Liver (tissue), 9 donors: ENCODE results near the gene PSAT1. TPM values are rescaled to one million over a fixed set of nuclear protein-coding genes. Genes with fewer than 3 reads are reported as not detected.
A peak's percentile ranks its signal among the peaks of the same experiment; 100 is the strongest.

Experiments used
- DNase-seq: peaks from one replicate; pipeline ENCODE4 v3.0.0-alpha.2; 2017; ENCODE audit warnings: low spot score
- H3K27ac ChIP-seq, 2 donors: one replicate each; pipeline ENCODE4 v1.7.0; 2013; ENCODE audit warnings: inconsistent platforms in 2 of 2, low read length in 2 of 2, control low read depth in 1 of 2, low read depth in 1 of 2, mild to moderate bottlenecking in 1 of 2
- H3K27me3 ChIP-seq, 4 donors: one replicate each; pipeline versions ENCODE4 v1.6.1 to v1.7.0; 2013; ENCODE audit warnings: low read length in 3 of 4, inconsistent platforms in 1 of 4, mild to moderate bottlenecking in 1 of 4, moderate library complexity in 1 of 4; ENCODE audit not compliant: control insufficient read depth in 4 of 4, insufficient read depth in 4 of 4
- H3K36me3 ChIP-seq, 4 donors: one replicate each; pipeline versions ENCODE4 v1.6.1 to v1.7.0; 2013; ENCODE audit warnings: low read length in 3 of 4, mild to moderate bottlenecking in 3 of 4, low read depth in 1 of 4, moderate library complexity in 1 of 4; ENCODE audit not compliant: control insufficient read depth in 4 of 4, insufficient read depth in 3 of 4
- H3K4me1 ChIP-seq, 4 donors: one replicate each; pipeline versions ENCODE4 v1.6.1 to v1.7.0; 2013; ENCODE audit warnings: low read length in 3 of 4, mild to moderate bottlenecking in 3 of 4, moderate library complexity in 1 of 4; ENCODE audit not compliant: control insufficient read depth in 4 of 4, insufficient read depth in 4 of 4
- H3K4me3 ChIP-seq, 3 donors: one replicate each; pipeline versions ENCODE4 v1.6.1 to v1.7.0; 2013; ENCODE audit warnings: low read length in 3 of 3, control low read depth in 1 of 3, low read depth in 1 of 3, mild to moderate bottlenecking in 1 of 3
- H3K9ac ChIP-seq, 2 donors: one replicate each; pipeline ENCODE4 v1.7.0; 2013; ENCODE audit warnings: low read length in 2 of 2, mild to moderate bottlenecking in 2 of 2, moderate library complexity in 2 of 2, control low read depth in 1 of 2, low read depth in 1 of 2
- H3K9me3 ChIP-seq, 4 donors: one replicate each; pipeline versions ENCODE4 v1.6.1 to v1.7.0; 2013; ENCODE audit warnings: low read length in 3 of 4; ENCODE audit not compliant: control insufficient read depth in 4 of 4
- EGR1 ChIP-seq, 2 donors: IDR thresholded peaks; 2 replicates each; pipeline ENCODE4 v1.6.1; 2016 to 2018; ENCODE audit warnings: antibody characterized with exemption in 2 of 2, low read depth in 2 of 2
- FOXA1 ChIP-seq: IDR thresholded peaks from 2 replicates; pipeline ENCODE4 v1.6.1; 2016; ENCODE audit warnings: antibody characterized with exemption
- GABPA ChIP-seq, 2 donors: IDR thresholded peaks in 1 of 2; conservative IDR thresholded peaks in 1 of 2; 2 replicates each; pipeline ENCODE4 v1.6.1; 2016; ENCODE audit warnings: antibody characterized with exemption in 2 of 2, mild to moderate bottlenecking in 1 of 2, moderate library complexity in 1 of 2
- HNF4A ChIP-seq, 2 donors: conservative IDR thresholded peaks; 2 replicates each; pipeline ENCODE4 v1.6.1; 2016; ENCODE audit warnings: antibody characterized with exemption in 2 of 2, mild to moderate bottlenecking in 2 of 2
- HNF4G ChIP-seq: IDR thresholded peaks from 2 replicates; pipeline ENCODE4 v1.6.1; 2016; ENCODE audit warnings: antibody characterized with exemption
- JUND ChIP-seq, 2 donors: IDR thresholded peaks; 2 replicates each; pipeline ENCODE4 v1.6.1; 2016; ENCODE audit warnings: antibody characterized with exemption in 2 of 2
- NR2F2 ChIP-seq: IDR thresholded peaks from 2 replicates; pipeline ENCODE4 v1.6.1; 2016; ENCODE audit warnings: antibody characterized with exemption
- RXRA ChIP-seq, 2 donors: IDR thresholded peaks; 2 replicates each; pipeline ENCODE4 v1.6.1; 2017 to 2018; ENCODE audit warnings: antibody characterized with exemption in 2 of 2, mild to moderate bottlenecking in 1 of 2
- SP1 ChIP-seq: IDR thresholded peaks from 2 replicates; pipeline ENCODE4 v1.6.1; 2018; ENCODE audit warnings: antibody characterized with exemption, mild to moderate bottlenecking
- TAF1 ChIP-seq: conservative IDR thresholded peaks from 2 replicates; pipeline ENCODE4 v1.6.1; 2016; ENCODE audit warnings: antibody characterized with exemption, mild to moderate bottlenecking
- YY1 ChIP-seq: IDR thresholded peaks from 2 replicates; pipeline ENCODE4 v1.6.1; 2016; ENCODE audit warnings: antibody characterized with exemption, mild to moderate bottlenecking
- WGBS: extraction: QIAGEN DNeasy Blood & Tissue Kit; methylation state at CpG from one replicate; pipeline ENCODE4 v1.1.7; 2013; 5-methylcytosine and 5-hydroxymethylcytosine counted together
- polyA plus RNA-seq, 2 donors: library from polyadenylated mRNA; stranded (reverse) in 1 of 2; unstranded in 1 of 2; fragments of 200-250 nt in 1 of 2; fragments of >200 nt in 1 of 2; fragmentation: Nextera tagmentation in 1 of 2; extraction: Ambion mirVana in 1 of 2; gene quantifications; one replicate each; pipeline versions ENCODE4 v1.2.1 to v1.2.3, GENCODE V29; 2013 to 2015
- total RNA-seq, 2 donors: library from RNA; depleted of rRNA; stranded (reverse); fragments of >200 nt; gene quantifications; one replicate each; pipeline ENCODE4 v1.2.3, GENCODE V29; 2014
- TF ChIP-seq, protein P1 (sequence below): IDR thresholded peaks from 2 replicates; pipeline ENCODE4 v1.6.1; 2016; ENCODE audit warnings: antibody characterized with exemption, mild to moderate bottlenecking
- TF ChIP-seq, protein P2 (sequence below): IDR thresholded peaks from 2 replicates; pipeline ENCODE4 v1.6.1; 2016; ENCODE audit warnings: antibody characterized with exemption
- TF ChIP-seq, protein P3 (sequence below): IDR thresholded peaks from 2 replicates; pipeline ENCODE4 v1.6.1; 2016; ENCODE audit warnings: antibody characterized with exemption
- TF ChIP-seq, protein P4 (sequence below): IDR thresholded peaks from 2 replicates; pipeline ENCODE4 v1.6.1; 2016; ENCODE audit warnings: antibody characterized with exemption
- TF ChIP-seq, protein P5 (sequence below): fragments of 150-350 bp; IDR thresholded peaks from 2 replicates; pipeline ENCODE4 v1.5.1; 2017; ENCODE audit warnings: improper control_type of control experiment, low read depth, low read length; ENCODE audit not compliant: missing input control
- donor health status: healthy.
- donor health status: healthy.
- donor health status: healthy.
- donor health status: healthy.
- donor health status: healthy.

The PSAT1 gene
- total RNA-seq, result 10 to 100 TPM; 28.0 to 57.1 TPM
- polyA plus RNA-seq, result 100 to 1,000 TPM in 1 of 2 donors, 10 to 100 TPM in 1; 76.5 to 156 TPM

DNA sequence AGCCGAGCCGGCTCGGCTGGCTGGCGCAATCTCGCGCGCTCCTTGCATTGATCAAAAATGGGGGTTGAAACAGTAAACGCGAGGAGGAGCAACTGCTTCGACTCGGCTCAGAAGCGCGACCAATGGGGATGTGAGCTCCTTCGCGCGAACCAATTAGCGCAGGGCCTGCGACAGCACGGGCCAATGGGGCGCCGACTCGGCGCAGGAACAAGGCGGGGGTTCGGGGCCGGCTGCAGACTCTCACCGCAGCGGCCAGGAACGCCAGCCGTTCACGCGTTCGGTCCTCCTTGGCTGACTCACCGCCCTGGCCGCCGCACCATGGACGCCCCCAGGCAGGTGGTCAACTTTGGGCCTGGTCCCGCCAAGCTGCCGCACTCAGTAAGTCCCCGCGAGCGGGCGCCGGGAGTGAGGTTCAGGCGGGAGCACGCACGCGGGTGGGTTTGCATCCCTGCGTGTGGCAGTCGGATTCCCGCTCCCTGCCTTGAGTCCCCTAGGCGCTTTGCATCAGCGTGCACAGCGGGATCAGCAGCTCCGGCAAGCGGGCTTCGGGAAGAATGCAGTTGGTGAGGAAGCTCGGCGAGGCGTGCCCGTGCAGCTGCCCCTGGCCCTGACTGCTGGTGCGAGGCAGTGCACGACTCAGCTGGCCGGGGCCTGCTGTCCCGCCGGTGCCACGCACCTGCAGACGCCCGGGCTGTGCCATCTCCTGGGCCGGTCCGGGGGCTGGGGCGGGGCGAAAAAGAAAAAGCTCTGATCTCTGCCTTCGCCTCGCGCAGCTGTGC lies at the start of gene PSAT1:
TSS of gene PSAT1 (plus strand) at position 233 of the 779 bp plus-strand sequence. CDS start at position 319, 86 bp downstream.
- H3K4me3 ChIP-seq, result peak within 1 kb of the TSS; percentile 70 to 83 (median 80)
- H3K27ac ChIP-seq, result peak within 1 kb of the TSS; percentile 69 to 79
- H3K9me3 ChIP-seq, result no peaks in the 10 kb centered on the region
- TF ChIP-seq, protein P1, sequence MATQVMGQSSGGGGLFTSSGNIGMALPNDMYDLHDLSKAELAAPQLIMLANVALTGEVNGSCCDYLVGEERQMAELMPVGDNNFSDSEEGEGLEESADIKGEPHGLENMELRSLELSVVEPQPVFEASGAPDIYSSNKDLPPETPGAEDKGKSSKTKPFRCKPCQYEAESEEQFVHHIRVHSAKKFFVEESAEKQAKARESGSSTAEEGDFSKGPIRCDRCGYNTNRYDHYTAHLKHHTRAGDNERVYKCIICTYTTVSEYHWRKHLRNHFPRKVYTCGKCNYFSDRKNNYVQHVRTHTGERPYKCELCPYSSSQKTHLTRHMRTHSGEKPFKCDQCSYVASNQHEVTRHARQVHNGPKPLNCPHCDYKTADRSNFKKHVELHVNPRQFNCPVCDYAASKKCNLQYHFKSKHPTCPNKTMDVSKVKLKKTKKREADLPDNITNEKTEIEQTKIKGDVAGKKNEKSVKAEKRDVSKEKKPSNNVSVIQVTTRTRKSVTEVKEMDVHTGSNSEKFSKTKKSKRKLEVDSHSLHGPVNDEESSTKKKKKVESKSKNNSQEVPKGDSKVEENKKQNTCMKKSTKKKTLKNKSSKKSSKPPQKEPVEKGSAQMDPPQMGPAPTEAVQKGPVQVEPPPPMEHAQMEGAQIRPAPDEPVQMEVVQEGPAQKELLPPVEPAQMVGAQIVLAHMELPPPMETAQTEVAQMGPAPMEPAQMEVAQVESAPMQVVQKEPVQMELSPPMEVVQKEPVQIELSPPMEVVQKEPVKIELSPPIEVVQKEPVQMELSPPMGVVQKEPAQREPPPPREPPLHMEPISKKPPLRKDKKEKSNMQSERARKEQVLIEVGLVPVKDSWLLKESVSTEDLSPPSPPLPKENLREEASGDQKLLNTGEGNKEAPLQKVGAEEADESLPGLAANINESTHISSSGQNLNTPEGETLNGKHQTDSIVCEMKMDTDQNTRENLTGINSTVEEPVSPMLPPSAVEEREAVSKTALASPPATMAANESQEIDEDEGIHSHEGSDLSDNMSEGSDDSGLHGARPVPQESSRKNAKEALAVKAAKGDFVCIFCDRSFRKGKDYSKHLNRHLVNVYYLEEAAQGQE, result peak; percentile 48
- TF ChIP-seq JUND (IDR thresholded peaks at IDR 0.05) (no peak), NR2F2 (no peak), YY1 (peak; percentile 93), EGR1 (IDR thresholded peaks at IDR 0.05; ENCODE audit: low read depth in 2 of 2) (no peak), RXRA (IDR thresholded peaks at IDR 0.05) (peak in 1 of 2 donors; percentile 19), HNF4A (conservative IDR thresholded peaks at IDR 0.05) (peak in 1 of 2 donors; percentile 44), HNF4G (no peak), TAF1 (peak; percentile 25), FOXA1 (no peak), SP1 (peak; percentile 92), GABPA (IDR thresholded peaks at IDR 0.05 in 1 of 2, conservative IDR thresholded peaks at IDR 0.05 in 1 of 2) (no peak)
- TF ChIP-seq, protein P2, sequence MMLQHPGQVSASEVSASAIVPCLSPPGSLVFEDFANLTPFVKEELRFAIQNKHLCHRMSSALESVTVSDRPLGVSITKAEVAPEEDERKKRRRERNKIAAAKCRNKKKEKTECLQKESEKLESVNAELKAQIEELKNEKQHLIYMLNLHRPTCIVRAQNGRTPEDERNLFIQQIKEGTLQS, result peak; percentile 10
- TF ChIP-seq, protein P3, sequence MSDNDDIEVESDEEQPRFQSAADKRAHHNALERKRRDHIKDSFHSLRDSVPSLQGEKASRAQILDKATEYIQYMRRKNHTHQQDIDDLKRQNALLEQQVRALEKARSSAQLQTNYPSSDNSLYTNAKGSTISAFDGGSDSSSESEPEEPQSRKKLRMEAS, result no peak
- TF ChIP-seq, protein P4, sequence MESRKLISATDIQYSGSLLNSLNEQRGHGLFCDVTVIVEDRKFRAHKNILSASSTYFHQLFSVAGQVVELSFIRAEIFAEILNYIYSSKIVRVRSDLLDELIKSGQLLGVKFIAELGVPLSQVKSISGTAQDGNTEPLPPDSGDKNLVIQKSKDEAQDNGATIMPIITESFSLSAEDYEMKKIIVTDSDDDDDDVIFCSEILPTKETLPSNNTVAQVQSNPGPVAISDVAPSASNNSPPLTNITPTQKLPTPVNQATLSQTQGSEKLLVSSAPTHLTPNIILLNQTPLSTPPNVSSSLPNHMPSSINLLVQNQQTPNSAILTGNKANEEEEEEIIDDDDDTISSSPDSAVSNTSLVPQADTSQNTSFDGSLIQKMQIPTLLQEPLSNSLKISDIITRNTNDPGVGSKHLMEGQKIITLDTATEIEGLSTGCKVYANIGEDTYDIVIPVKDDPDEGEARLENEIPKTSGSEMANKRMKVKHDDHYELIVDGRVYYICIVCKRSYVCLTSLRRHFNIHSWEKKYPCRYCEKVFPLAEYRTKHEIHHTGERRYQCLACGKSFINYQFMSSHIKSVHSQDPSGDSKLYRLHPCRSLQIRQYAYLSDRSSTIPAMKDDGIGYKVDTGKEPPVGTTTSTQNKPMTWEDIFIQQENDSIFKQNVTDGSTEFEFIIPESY, result no peak
- TF ChIP-seq, protein P5, sequence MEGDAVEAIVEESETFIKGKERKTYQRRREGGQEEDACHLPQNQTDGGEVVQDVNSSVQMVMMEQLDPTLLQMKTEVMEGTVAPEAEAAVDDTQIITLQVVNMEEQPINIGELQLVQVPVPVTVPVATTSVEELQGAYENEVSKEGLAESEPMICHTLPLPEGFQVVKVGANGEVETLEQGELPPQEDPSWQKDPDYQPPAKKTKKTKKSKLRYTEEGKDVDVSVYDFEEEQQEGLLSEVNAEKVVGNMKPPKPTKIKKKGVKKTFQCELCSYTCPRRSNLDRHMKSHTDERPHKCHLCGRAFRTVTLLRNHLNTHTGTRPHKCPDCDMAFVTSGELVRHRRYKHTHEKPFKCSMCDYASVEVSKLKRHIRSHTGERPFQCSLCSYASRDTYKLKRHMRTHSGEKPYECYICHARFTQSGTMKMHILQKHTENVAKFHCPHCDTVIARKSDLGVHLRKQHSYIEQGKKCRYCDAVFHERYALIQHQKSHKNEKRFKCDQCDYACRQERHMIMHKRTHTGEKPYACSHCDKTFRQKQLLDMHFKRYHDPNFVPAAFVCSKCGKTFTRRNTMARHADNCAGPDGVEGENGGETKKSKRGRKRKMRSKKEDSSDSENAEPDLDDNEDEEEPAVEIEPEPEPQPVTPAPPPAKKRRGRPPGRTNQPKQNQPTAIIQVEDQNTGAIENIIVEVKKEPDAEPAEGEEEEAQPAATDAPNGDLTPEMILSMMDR, result no peak
- peaks cover 8 to 74% (median 37%) of the 10 kb centered on the region in 4 donors for H3K4me1 ChIP-seq
- no peaks in the 10 kb centered on the region for H3K36me3 ChIP-seq
- DNase-seq, result peak; percentile 78
- H3K27me3 ChIP-seq, result no peaks in the 10 kb centered on the region
- peak within 1 kb of the TSS; percentile 36 to 77 for H3K9ac ChIP-seq
- WGBS, result under 1% methylated on average over 76 of the region's 76 CpGs
